ENCODE measurements around the gene ARSB. TPM values are rescaled to one million over a fixed set of nuclear protein-coding genes. Genes with fewer than 3 reads are reported as not detected.
"Not testable (repeated sequence)": the region's sequence is repeated elsewhere in the genome, so short reads cannot be mapped to it uniquely, and the experiment has no call there.

Gene ARSB
- total RNA-seq, 2 experiments from 2014 or later: 7.0 to 7.1 TPM

DNA sequence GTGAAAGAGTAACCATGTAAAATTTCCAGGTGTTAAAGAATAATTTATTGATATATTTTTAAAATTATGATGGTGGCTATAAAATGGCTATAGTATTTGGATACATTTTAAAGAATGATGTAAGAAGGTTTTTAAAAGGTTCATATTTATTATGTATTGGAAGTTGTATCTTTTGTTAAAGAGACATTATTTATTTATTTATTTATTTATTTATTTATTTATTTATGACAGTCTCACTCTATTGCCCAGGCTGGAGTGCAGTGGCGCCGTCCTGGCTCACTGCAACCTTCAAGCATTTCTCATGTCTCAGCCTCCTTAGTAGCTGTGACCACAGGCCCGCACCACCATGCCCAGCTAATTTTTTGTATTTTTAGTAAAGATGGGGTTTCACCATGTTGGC is 247.0 kb downstream of the ARSB start:
- intact Hi-C loops (cut with micrococcal nuclease): no loop called here
- CTCF ChIA-PET: no interaction called here
- H3K27ac Mint-ChIP-seq: no peak overlapping the region
- H3K36me3 Mint-ChIP-seq (ENCODE audit: low read depth): no peaks in the 10 kb centered on the region
- H3K27me3 Mint-ChIP-seq (ENCODE audit: low read depth): peaks cover 11% of the 10 kb centered on the region
- no peaks in the 10 kb centered on the region for H3K4me1 Mint-ChIP-seq (ENCODE audit: low read depth)
- H3K4me3 Mint-ChIP-seq: no peak overlapping the region
- H3K9me3 Mint-ChIP-seq: no peaks in the 10 kb centered on the region
- no peak for DNase-seq

DNA sequence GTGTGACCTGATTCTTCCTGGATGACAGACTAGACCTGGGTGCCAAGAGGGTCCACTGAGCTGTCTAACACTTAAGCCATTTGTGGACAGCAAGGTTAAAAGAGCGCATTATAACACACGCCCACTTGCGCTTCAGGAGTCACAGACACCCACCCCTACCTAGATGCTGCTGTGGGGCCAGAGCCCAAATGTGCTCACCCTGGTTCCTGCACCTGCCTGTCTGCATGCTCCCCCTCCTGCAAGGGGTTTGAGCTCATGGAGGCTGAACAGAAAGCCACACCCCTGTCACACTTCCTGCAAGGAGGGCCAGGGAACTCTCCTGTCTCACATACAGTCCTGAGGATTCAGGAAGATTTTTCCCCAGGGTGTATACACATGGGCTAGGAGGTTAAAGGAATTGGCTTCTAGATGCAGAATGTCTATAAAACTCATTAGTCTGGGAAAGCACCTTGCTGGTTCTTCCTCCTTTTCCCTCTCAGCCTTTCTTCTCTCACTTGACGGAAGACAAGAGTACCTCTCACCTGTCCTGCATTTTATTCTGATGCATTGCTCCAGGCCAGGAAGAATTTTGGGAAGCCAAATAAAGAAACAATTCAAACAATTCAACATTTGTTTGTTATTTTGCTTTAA is 249.2 kb downstream of the ARSB start:
- Mint-ChIP-seq H3K4me3 (no peak overlapping the region), H3K27me3 (ENCODE audit: low read depth) (peaks cover 9% of the 10 kb centered on the region), H3K27ac (no peak overlapping the region), H3K9me3 (no peaks in the 10 kb centered on the region), H3K36me3 (ENCODE audit: low read depth) (no peaks in the 10 kb centered on the region), H3K4me1 (ENCODE audit: low read depth) (no peaks in the 10 kb centered on the region)
- intact Hi-C loops (cut with micrococcal nuclease): no loop called here
- DNase-seq: no peak
- CTCF ChIA-PET: no interaction called here

DNA sequence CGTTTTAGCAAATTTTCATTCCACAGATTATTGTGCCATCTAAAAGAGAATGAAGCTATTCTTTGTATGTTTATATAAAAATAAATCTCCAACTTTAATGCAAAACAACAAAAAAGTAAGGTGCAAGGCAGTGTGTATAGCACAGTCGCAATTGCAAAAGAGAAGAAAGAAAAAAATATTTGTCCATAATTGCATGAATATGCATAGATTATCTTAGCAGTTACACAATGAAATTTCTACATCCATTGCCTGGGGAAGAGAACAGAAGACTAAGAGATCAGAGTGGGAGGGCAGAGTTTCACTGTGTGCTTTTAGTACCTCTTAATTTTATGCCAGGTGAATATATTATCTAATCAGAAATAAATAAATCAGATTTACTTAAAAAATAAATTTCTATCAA is 250.2 kb downstream of the ARSB start:
- Mint-ChIP-seq H3K27ac (no peak overlapping the region), H3K4me3 (no peak overlapping the region), H3K27me3 (ENCODE audit: low read depth) (peaks cover 9% of the 10 kb centered on the region), H3K9me3 (peaks cover 3% of the 10 kb centered on the region), H3K36me3 (ENCODE audit: low read depth) (no peaks in the 10 kb centered on the region), H3K4me1 (ENCODE audit: low read depth) (no peaks in the 10 kb centered on the region)
- intact Hi-C loops (cut with micrococcal nuclease): no loop called here
- no peak for DNase-seq
- CTCF ChIA-PET: no interaction called here

DNA sequence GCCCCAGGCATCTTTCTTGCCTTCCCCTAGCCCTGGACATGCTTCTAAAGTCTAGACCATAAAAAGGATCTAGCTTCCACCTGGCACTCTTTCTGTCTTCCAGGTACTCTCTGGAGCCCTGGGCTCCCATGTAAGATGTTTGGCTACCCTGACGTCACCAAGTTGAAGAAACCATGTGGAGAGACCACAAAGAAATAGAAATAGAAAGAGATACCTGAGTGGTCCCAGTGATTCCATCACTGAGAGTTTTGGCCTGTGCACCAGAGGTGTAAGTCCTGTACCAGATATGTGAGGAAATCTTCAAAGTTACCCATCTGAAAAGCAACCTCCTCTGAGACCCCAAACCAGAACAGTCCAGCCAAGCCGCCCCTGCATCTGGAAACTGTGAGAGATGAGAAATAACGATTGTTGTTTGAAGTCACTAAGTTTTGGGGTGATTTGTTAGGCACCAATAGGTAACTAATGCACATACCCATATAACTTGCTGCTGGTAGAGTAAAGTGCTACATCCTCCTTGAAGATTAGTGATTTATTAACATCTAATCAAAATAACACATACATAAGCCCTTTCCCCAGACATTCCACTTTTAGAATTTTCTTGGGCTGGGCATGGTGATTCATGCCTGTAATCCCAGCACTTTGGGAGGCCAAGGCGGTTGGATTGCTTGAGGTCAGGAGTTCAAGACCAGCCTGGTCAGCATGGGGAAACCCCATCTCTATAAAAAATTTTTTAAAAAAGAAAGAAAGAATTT is 250.8 kb downstream of the ARSB start:
- intact Hi-C loops (cut with micrococcal nuclease): no loop called here
- Mint-ChIP-seq H3K27me3 (ENCODE audit: low read depth) (peaks cover 9% of the 10 kb centered on the region), H3K4me3 (no peak overlapping the region), H3K4me1 (ENCODE audit: low read depth) (no peaks in the 10 kb centered on the region), H3K9me3 (peaks cover 3% of the 10 kb centered on the region), H3K36me3 (ENCODE audit: low read depth) (no peaks in the 10 kb centered on the region), H3K27ac (no peak overlapping the region)
- DNase-seq: no peak
- CTCF ChIA-PET: no interaction called here

DNA sequence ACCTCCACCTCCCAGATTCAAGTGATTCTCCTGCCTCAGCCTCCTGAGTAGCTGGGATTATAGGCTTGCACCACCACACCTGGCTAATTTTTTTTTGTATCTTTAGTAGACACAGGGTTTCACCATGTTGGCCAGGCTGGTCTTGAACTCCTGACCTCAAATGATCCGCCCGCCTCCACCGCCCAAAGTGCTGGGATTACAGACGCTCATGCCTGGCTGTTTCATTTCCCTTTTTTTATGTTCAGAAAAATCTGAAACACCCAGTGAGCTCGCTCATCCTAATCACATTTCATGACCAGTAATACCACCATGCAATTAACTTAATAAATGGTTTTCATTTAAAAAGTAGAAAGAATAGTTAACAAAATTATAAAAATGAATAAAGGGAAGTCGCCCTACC is 252.4 kb downstream of the ARSB start:
- CTCF ChIA-PET; H3K4me1 Mint-ChIP-seq (ENCODE audit: low read depth); H3K9me3 Mint-ChIP-seq; H3K4me3 Mint-ChIP-seq; H3K27ac Mint-ChIP-seq; DNase-seq; intact Hi-C loops (cut with micrococcal nuclease); H3K36me3 Mint-ChIP-seq (ENCODE audit: low read depth): not testable (repeated sequence)
- H3K27me3 Mint-ChIP-seq (ENCODE audit: low read depth): peaks cover 14% of the 10 kb centered on the region

GRCh38 chr5:78731884-78732283 is 253.2 kb downstream of the ARSB start:
- CTCF ChIA-PET: no interaction called here
- Mint-ChIP-seq H3K4me3 (no peak overlapping the region), H3K4me1 (ENCODE audit: low read depth) (no peaks in the 10 kb centered on the region), H3K36me3 (ENCODE audit: low read depth) (no peaks in the 10 kb centered on the region), H3K27me3 (ENCODE audit: low read depth) (peaks cover 14% of the 10 kb centered on the region), H3K27ac (no peak overlapping the region), H3K9me3 (peaks cover 3% of the 10 kb centered on the region)
- intact Hi-C loops (cut with micrococcal nuclease): no loop called here
- no peak for DNase-seq

- intact Hi-C loops (cut with micrococcal nuclease): no loop called here
- Mint-ChIP-seq H3K4me3 (no peak overlapping the region), H3K9me3 (peaks cover 3% of the 10 kb centered on the region), H3K27me3 (ENCODE audit: low read depth) (peaks cover 5% of the 10 kb centered on the region), H3K27ac (no peak overlapping the region), H3K36me3 (ENCODE audit: low read depth) (no peaks in the 10 kb centered on the region), H3K4me1 (ENCODE audit: low read depth) (no peaks in the 10 kb centered on the region)
- DNase-seq: no peak
- CTCF ChIA-PET: no interaction called here
These were observed 254.6 kb downstream of the ARSB start for GRCh38 chr5:78730300-78731094.

DNA sequence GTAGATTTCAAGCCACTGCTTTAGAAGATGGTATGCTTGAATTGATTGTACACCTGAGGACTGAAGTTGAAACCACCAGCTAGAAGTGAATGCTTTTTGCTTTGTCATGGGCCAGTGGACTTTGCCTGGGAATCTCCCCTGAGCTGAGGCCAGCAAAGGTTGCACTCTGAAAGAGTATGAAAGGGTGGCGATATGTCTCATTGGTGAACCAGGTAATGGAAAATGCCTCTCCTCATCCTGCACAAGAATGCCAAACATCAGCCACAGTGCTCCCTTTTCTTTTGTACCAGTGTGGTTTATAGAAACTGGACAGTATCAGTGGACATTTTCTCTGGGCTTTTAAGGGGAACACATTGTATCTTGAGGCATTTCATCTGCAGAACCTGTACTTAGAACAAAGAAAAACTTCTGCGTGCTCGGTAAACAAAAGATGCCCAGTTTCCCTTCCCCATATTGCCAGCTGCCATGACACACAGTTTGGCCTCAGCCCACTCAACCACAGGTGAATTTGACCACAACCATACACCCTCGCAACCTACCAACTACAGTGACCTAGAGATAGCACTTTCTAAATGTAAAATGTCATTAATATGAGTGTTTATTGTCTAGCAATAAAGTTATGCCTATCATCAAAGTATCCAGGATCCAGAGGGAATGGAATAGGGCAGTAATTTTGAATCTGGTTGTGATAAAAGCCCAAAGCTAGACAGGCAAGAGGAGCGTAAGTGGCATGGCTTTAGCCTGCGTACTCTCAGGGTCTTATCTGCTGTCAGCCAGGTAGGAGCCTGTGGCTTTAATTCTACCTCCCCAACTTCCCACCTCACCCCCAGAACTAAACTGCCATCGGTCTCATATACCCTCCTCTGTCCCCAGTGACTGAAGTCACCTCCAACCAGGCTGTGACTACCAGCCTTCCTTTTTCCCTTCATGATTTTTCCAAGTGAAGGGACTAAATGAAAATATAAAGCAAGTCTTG is 257.0 kb downstream of the ARSB start:
- peaks cover 3% of the 10 kb centered on the region for H3K9me3 Mint-ChIP-seq
- peaks cover 4% of the 10 kb centered on the region for H3K27me3 Mint-ChIP-seq (ENCODE audit: low read depth)
- CTCF ChIA-PET: no interaction called here
- intact Hi-C loops (cut with micrococcal nuclease): no loop called here
- H3K4me3 Mint-ChIP-seq: no peak overlapping the region
- H3K4me1 Mint-ChIP-seq (ENCODE audit: low read depth): no peaks in the 10 kb centered on the region
- no peak overlapping the region for H3K27ac Mint-ChIP-seq
- H3K36me3 Mint-ChIP-seq (ENCODE audit: low read depth): no peaks in the 10 kb centered on the region
- no peak for DNase-seq

Other genes starting within 250 kb of the ARSB start
- 1 to 10 TPM in 1 of 2 experiments, under 1 TPM in 1; 0.93 to 1.1 TPM for gene DMGDH, start 84.4 kb upstream of the ARSB start, total RNA-seq
- not detected for gene BHMT2, start 84.5 kb upstream of the ARSB start, total RNA-seq
- gene BHMT, start 126.5 kb upstream of the ARSB start, total RNA-seq: not detected